CD4-positive, alpha-beta T cell treated with Interferon alpha-2 for 1 hour (primary cell): ENCODE measurements around the gene AUP1.

Experiments used
- DNase-seq, 2 donors: peaks; one replicate each; pipeline ENCODE4 v3.0.0-alpha.2; 2020 to 2022

The AUP1 gene

DNA sequence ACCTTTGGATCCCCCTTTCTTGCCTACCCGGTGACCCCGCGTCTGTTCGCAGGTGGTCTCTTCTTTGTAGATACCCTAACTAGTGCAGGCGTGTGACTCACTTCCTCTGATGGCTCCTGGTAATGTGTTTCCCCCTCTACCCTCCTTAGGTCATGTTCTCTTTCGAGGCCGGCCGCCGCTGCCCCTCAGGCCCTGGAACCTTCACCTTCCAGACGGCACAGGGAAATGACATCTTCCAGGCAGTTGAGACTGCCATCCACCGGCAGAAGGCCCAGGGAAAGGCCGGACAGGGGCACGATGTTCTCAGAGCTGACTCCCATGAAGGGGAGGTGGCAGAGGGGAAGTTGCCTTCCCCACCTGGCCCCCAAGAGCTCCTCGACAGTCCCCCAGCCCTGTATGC lies 26.7 kb upstream of the AUP1 start:
- DNase-seq: no peak

DNA sequence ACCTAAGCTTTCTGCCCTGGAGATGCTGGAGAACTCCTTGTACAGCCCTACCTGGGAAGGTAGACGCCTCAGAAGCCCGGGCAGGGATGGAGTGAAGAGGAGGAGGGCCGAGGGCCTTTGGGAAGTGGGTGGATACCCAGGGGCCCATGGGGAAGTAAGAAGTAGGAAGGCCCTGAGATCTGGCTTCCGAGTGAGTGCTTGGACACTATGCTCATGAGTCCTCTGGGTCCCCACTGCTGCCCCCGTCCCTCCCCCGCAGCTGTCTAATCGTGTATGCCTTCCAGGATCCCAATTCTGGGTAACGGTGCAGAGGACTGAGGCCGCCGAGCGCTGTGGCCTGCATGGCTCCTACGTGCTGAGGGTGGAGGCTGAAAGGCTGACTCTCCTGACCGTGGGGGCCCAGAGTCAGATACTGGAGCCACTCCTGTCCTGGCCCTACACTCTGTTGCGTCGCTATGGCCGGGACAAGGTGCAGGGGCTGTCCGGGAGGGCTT lies 26.2 kb upstream of the AUP1 start:
- DNase-seq: no peak

DNA sequence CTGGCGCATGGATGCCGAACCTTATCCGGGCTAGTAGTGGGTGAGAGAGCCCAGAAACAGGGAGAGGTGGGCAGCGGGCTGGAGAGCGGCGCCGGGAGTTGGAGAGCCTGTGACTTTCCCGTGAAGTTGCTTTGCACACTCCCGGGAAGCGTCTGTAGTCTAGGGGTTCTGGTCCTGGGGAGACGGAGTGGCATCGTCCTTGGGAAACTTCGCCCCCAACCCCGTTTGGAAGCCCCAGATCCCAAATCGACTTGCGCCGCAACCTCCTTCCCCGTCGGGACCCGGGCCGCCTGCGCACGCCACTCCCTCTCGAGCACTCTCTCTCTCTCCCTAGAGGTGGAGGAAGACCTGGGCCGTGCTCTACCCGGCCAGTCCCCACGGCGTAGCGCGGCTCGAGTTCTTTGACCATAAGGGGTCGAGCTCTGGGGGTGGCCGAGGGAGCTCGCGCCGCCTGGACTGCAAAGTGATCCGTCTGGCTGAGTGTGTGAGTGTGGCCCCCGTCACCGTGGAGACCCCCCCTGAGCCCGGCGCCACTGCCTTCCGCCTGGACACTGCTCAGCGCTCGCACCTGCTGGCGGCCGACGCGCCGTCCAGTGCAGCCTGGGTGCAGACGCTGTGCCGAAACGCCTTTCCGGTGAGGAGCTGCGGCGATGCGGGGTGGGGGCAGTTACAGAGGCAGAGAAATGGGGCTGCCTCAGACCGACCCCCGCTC lies 25.5 kb upstream of the AUP1 start:
- peak; percentile 46 to 49 for DNase-seq

DNA sequence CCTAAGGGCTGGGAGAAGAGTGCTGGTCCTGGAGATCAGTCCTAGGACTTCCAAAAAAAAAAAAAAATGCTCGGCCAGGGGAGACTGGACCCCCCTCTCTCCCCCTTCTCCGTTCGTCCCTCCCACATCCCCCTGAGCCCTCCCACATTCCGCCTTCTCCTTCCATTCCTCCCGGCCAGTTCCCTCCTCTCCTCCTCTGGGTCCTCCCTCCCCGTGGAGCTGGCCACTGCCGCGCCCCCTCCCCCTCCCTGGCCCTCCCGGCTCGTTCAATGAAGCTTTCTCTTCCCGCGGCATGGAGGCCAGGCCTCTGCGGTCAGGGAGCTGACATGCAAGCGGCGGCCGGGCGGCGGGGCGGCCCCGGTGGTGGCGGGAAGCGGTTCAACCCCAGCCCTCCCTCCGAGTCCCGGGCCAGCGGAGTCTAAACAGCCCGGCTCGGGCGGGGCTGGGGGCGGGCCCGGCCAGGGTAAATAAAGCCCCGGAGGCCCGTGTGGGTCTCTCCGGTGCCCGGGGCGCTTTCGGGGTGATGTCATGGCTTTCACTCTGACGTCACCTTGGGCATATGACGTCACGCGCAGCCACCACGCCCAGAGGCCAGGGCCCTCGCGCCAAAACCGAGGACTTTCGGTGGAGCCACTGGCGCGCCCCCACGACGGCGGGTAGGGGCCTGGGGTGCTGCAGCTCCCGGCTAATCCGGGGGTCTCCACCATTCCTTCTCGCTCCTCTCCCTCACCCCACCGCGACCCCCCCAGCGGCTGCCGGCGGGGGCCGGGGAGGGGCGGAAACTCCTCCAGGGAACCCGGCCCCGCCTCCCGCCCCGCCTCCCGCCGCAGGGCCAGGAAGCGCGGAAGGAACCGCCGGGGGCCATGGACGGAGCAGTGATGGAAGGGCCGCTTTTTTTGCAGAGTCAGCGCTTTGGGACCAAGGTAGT lies 24.6 kb upstream of the AUP1 start, which contains the start of the genes DOK1 and LOXL3:
Gene DOK1 (plus strand): TSS at position 829 of the 928 bp plus-strand sequence. CDS start 35 bp downstream, at position 864.
Gene LOXL3 (minus strand): TSS at position 51 of the 928 bp plus-strand sequence. CDS start 1,308 bp downstream, outside the sequence.
- DNase-seq: peak; percentile 76 to 88

DNA sequence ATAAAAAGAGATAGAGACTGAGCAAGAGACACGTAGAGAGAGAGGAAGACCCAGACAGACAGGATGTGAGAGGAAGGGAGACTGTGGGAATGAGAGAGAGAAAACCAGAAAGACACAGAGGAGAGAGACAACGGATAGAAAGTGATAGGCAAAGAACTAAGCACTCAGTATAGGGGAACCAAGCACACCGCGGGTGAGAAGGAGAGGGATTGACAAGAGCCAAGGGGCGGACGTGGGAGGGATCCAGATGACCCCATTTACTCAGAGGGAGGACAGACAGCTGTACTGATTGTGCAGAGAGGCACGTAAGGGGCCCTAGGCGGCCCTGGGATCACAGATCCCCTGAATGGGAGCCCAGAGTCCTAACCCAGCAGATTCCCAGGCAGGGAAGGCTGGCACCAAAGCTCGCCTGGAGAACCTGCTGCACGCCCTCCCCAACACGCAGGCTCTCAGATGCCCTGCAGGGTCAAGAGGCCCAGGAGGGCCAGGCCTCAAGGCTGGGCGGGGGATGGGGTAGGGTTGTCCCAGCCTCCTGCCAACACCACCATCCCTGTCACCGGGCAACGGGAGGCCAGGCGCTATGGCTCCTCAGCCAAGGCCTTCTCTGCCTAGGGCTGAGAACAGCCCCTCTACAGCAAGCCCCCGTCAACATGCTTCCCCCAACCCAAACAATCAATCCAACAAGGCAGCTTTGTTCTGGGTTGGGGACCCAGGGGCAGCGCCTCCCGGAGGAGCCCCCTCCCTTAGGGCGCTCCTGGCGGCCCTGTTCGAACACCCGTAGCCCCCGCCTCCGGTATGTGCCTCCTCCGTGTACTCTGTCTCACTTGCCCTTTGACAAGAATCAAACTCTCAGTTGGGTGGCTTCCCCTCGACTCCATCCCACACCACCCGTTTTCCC lies 23.7 kb upstream of the AUP1 start:
- no peak for DNase-seq

DNA sequence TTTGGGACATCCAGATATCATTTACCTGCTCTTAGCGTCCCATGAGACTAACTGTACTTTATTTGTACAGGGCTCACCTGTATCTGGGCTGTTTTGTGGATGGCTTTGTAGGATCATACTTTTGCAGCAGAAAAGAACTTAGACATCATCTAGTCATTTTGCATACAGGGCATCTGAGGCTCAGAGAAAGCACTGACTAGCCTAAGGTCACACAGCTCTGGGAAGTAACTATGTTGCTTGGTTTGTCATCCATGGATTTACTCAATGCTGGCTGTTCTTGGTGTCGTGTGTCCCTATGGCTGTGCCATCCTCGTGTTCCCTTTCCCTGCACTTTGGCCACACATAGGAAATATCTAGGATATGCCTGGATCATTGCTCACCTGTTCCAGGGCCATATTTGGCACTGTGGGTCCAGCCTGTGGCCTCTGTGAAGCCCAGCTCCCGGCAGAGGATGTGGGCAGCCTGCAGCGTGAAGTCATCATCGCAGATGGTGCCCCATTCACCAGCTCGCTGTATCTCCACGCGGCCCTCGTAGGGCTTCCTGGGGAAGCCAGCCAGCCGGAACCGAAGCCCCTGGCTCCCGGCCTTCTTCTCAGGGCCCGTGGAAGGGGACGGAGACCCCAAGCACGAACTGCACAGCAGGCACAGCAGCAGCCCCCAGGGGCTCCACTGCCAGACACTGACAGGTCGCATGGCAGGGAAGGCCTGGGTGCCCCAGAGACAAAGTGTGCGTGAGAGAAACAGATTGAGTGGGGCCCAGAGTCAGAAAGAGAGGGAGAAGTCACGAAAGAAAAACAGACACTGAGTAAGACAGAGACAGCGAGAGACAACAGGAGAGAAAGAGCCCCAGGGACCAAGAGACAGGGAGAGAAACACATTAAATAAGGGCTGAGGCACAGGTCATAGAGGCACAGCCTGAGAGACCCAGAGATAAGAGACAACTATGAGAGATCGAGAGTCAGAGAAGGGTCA lies 22.7 kb upstream of the AUP1 start:
- DNase-seq: no peak

DNA sequence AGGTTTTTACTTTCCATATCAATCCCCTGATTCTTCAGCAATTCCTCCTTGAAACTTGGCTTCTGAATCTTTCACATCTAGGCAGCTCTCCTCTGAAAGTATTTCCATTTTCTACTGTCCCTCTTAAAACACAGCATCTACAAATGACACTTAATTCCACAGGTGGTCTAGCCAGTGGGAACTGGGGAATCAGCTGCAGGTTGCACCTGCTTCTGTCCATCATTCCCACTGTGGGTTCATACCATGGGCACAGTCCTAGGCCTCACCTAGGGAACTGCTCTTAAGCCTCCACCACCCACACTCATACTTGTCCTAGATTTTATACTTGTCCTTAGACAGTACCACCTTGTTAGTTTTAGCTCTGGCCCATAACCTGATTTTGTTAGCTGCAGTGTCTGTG lies 22.0 kb upstream of the AUP1 start:
- DNase-seq: no peak

DNA sequence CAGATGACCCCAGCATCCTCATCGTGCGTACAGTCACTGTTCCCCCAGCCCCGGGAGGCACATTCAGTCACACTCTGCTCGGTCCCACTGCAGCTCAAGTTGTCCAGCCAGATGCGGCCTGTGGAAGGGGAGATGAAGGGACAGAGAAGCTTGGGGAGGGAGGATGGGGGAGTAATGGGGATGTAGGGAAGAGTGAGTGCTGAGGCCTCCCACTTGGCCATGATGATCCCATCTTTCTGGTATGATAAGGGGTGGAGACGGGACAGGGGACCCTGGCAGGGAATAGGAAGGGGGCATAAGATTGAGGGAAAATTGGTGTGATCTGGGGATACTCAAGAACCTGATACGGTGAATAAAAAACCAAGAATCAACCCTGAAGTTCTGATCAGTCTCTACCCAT lies 20.7 kb upstream of the AUP1 start:
- DNase-seq: no peak

DNA sequence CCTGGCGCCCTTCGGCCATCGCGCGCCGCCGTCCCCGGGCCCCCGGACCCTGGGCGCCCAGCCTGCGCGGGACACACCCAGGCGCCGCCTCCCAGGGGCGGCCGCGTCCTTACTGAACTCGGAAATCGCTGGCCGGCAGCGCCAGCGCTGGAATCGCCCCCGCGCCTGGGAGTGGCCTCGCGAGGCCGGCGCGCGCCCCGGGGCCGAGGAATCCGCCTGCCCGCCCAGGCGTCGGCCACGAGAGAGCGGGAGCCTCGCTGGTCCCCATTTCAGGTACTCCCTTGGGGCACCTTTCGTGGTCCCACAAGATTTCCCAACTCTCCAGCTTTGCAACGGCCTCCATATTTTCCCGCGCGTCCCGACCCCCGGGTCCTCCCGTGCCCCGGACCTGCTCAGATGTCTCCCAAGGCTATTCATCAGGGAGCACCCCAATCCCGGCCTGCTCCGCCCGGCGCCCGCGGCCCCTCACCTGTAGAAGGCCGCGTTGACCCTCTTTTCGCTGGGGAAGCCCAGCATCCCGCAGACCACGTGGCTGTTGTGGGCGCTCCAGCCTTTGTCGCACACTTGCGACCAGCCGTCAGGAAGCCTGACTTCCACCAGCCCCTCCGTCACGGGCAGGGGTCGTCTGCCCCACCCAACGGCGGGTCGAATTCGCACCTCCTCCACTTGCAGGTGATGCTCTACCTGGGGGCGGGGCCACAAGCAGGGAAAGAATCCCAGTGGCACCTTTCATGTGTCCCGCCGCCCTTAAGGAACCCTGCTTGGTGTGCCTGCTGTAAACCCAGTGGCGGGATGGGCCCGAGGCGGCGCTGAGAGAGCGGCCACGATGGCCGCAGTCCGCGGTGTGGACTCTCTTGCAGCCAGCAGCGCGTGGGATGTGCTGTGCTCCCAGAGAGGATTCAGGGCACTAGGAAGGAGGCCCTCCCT lies 19.7 kb upstream of the AUP1 start:
- DNase-seq: no peak

DNA sequence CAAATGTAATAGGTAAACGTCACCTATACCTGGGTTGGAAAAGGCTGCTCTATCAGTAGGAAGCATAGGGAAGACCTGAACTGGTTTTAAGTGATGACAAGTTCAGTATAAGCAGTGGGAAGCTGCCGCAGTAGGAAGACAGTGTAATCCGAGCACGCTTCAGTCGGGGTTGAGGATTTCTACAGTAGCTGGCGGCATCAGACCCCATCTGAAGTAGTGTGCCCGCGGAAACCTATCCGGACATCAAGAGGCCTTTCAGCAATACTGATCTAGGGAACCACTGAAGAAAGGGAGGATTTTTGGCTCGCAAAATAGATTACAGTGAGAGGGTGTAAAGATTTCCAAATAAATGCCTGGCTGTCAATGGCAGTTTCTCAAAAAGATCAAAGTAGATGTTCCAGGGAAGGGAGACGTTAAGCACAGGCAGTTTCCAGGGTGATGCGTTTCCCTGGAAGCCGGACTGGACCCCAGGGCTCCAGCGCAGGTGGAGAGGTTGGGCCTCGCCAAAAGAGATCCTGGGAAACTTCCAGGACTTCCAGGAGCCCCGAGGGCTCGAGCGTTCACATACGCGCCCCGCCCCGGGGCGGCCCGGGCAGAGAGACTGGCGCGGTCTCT lies 18.9 kb upstream of the AUP1 start:
- DNase-seq: no peak

DNA sequence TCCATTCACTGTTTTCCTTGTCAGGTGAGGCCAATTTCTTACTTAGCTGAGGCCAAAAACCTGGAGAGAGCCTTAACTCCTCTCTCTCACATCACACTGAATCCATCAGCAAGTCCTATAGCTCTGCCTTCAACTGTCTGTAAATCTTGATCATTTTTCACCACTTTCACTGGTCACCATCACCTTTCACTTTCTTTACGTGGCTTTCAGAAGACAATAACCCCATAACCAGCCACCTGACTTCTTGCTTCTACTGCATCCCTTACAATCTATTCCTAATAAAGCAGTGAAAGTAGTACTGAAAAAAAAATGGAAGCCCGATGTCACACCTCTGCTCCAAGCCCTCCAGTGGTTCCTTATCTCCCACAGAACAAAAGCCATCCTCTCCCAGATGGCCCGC lies 16.5 kb upstream of the AUP1 start:
- no peak for DNase-seq

DNA sequence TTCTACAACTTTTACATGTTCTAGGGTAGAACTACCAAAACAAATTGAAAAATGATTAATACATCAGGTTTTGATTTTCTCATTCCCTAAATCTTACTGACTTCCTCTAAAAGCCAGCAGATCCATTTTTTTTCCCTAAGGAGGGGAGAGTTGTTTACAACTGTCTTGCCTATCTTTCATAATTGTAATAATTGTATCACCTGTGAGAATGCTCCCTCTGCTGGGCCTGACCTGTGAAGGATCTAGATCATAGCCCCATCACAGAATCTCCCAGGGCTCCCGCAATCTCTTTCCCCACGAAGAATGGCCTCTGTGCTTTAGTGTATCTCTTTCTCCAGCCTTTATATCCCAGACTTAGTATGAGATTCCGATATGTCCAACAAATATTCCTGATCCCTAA lies 15.1 kb upstream of the AUP1 start:
- DNase-seq: peak in 1 of 2 donors; percentile 26

DNA sequence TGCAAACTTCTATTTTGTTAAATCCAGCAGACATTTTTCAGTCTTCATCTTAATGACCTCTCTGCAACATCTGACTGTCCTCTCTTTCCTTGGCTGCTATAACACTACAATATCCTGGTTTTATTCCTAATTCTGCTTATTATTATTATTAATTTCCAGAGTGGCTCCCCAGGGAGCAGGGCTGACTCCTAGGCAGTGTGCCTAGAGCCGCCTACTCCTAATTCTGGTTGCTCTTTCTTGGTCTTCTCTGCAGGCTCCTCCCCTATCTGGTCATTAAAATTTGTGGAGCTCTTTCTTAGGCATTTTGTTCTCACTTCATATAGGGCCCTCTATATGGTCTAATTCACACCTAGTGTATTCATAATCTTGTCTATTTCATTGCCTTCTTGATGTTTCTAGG lies 13.5 kb upstream of the AUP1 start:
- DNase-seq: no peak

DNA sequence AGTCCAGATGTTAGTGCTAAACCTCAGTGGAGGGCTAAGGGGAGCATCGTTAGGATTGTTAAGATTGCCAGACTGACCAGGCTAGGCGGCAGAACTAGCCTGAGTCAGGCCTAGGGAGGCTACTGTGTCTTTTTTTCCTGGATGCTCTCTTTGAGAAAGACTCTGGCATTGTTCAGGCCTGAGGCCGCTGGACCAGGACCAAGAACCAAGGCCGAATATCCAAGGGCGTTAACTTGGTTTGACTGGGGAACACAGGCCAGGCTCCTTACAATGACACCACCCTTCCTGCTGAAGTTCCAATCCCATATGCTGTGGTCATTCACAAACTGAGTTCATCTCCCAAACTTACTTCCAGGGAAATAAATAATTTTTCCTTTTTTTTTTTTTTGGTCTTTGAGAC lies 10.8 kb upstream of the AUP1 start:
- no peak for DNase-seq

DNA sequence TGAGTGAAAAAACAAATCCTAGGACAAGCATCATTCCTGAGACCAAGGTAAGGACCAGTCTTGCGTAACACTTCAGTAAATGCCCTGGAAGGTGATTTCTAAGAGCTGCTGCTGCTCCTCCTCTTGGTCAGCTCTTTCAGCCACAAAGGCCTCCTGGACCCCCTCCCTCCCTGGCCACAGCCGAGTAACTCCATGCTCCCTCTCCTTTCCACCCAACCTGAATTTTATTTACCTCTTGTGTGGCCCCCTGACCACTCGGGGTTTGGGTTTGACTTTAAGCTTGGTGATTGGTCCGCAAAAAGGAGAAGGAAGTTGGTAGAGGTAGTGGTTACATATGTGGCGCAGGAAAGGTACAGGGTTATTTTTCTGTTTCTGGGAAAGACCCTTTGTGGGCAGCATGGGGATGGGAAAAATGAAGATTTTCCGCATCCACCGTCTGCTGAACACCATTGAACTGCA lies 9.4 kb upstream of the AUP1 start:
- no peak for DNase-seq

DNA sequence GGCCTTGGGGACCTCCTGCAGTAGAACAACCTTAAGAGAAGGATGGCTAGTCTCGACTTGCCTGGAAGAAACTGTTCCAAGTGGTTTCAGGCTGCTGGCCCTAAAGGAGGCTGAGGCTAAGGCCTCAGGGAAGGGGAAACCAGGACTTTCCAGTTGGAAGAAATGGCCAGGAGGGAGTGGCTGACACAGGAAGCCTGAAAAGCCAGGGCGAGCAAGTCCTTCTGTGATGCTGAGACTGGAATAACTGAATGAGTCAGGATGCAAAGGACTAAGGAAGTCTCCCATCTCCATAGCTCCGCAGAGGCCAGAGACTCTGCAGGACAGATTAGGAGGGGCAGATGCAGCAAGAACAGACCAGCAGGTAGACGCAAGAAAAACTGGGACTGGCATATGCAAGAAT lies 7.6 kb upstream of the AUP1 start:
- DNase-seq: no peak

DNA sequence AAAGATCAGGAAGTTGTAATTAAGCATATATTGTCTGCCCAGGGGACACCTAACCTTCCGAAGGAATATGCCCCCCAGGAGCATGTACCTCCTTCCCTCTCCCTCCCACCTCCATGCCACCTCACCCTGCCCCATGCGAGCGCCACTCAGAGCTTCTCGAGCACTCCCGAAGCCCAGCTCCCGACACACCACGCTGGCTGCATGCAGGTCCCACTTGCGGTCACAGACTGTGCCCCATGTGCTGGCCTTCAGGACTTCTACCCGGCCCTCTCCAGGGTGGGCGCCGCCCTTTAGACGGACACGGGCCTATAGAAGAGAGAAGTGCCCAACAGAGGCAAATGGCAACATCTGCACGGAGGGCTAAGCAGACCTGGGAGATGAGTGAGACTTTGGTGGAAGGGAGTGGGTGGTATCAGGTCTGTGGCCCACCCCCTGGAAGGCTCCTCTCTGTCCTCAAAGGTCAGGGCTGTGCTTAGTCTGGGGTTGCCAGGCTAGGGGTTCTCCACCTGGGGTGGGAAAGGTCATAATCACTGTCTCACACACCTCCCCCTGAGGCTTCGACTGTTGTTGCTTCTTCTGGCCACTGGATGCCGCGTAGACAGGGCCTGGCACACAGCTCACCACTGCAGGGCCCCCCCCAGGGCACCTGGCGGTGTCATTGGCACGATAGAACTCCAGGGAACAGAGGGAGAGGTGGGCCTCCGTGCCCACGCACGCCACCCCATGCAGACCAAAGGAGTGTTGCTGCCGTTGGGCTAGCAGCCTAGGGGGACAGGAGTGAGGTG lies 6.9 kb upstream of the AUP1 start:
- DNase-seq: no peak

DNA sequence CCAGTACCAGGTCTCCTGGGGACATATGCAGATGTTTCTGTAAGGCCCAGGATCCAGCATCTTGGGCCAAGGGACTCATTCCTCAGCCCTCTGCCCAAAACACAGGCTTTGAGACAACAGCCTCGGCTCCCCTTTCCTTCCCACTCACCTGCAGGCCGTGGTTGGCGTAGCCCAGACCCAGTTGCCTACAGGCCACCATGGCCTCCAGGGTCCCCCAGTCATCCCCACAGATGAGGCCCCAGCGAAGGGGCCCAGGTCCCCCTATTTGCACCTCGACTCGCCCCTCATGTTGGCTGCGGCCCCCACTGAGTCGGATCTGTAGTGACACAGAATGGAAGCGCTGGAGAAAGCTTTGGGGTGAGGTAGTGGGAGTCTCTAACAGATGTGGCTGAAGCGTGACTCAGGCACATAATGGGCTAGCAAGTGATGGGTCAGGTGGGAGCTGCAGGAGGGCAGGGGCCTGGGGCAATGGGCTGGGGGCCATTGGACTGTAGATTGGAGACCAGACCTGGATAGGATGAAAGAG lies 6.0 kb upstream of the AUP1 start:
- no peak for DNase-seq

DNA sequence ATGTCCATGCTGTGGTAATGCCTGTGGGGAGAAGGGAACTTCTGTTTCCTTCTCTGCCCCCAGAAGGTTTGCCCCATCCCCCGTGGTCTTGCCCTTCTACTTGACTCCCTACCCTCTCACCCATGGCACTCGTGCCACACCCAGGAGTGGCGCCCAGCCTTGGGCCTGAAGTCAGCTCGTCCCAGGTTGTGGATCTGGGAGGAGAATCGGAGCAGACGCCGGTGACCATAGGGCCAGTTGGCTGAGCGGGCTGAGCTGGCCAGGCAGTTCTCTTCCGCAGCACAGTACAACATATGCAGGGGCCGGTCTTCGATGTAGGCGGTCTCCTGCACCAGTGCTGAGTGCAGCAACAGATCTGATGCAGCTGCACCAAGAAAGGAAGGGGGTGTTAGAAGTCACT lies 4.9 kb upstream of the AUP1 start:
- no peak for DNase-seq
